ENCODE measurements around the gene UGT1A9.

UGT1A9 gene

DNA sequence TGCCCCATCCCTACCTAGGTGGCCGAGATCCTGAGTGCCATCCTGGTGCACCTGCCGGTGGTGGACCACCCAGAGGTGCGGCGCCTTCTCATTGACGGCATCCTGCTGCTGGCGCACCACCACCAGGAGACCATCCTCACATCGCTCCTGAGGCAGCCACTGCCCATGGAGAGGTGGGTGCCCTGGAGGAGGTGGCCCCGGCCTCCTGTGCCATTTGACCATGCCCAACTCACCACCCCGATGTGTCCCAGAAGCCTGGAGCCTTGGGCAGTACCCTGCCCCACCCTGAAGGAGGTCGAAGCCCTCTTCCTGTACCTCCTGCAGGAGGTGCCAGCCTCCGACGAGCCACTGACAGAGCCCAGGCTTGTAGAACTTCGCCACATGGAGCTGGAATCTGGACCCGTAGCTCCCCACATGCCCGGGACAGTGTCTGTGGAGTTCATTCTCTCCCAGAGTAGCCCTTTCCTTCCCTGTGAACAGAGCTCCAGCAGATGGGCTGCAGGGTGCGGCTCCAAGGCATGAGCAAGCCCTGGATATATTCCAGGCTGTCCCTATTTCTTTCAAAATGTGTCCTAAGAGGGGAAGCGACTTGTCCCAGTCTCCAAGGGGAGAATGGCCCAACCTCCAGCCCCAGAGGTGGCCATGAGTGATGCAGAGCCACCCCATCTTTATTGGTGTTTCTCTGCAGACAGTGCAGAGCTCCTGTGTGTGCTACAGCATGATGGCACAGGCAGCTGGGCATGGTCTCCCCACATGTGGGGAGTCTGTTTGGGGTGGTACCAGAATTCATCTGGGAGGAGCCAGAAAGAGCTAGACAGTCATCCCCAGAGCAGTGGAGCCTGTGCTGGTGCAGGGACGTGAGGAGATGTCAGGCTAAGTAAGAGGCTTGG, 148.4 kb downstream of the UGT1A9 start:
- DNase-seq, result no peak

DNA sequence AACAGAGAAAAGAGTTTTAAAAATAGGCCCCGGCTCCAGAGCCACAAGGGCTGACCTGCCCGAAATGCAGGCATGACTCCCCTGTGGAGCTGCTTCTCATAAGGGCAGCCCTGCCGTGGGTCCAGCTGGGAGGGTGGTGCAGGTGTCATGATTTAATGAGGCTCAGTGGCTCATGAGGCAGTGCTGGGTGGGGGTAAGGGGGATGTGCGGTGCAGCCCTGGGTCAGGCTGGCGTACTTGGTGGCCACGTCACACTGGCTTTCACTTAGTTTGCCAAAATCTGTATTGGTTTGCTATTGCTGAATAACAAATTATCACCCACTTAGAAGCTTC, 149.0 kb downstream of the UGT1A9 start:
- no peak for DNase-seq

DNA sequence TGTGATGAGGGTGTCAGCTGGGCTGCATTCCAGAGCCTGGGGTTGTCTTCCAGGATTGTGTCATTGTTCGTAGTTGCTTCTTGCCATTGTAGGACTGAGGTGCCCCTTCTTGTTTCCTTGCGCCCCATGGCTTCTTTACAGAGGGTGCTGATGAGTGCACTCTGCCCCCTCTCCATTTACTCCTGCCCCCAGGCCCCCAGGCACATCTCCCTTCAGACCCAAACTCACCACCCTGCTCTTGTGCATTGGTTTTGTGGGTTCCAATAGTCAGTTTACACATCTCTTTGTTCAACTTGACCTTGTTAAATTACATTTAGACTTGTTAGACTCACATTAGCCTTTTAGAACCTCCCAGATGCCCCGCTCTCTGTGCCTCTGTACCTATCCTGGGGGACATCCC, 149.5 kb downstream of the UGT1A9 start:
- DNase-seq, result no peak

DNA sequence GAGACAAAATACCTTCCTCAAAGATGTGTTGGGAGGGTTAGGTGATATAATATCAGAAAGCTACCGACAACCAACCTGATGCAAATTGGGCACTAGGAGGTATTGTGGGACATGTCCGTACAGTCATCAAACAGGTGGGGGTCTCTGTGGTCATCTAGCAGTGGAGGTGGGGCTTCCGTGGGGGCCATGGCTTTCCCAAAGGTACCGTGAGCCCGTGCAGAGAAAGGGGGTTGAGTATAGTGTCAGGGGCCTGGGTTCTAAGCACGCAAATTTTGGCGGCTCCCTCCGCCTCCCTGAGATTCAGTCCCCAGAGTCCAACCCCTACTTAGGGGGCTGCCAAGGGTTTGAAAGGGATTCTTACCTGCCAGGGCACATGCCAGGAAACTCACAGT, 150.0 kb downstream of the UGT1A9 start:
- no peak for DNase-seq

DNA sequence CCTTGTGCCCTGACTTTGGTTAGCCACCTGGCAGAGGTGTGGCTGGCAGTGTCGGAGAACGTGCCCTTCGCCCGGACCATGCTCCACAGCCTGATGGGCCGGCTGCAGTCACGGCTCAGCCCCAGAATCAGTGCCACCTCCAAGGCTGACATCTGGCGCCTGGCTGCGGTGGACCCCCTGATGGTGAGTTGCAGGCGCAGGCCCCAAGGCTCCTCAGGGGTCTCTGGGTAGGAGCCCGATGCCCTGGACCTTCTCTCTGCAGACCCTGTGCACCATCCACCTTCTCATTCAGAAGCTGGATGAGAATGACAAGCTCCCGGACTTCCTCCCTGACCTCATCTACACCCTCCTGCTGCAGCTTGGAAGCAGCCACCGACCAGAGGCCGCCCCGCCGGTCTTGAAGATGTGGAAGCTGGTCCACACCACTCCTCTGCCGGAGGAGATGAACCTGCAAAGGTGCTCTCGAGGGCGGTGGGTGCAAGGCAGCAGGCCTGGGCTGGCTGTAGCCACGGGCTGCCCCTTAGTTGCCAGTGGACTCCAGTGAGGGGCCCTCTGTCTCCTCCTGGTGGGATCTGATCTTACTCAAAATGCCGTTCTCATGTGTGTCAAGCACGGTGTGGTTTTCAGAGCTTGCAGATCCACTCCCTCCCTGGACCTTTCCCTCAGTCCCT, 150.5 kb downstream of the UGT1A9 start:
- DNase-seq, result no peak
